A673 (cell line): Measurements from ENCODE around the gene CDIP1. TPM values are rescaled to one million over a fixed set of nuclear protein-coding genes. Genes with fewer than 3 reads are reported as not detected.

Experiments
- BruUV-seq: library from RNA; stranded (reverse); fragments of 400-500 nt; replicated peaks from 2 replicates; lab custom pipeline; 2021; lab: Mats Ljungman, UMichigan
- CTCF ChIA-PET: fragments of 300-600 bp; sonication (Branson Sonifier 250); formaldehyde crosslinking; loops from one replicate; lab custom pipeline; 2022; ENCODE audit warnings: antibody characterized with exemption; lab: Charles Lee
- POLR2A ChIA-PET: fragments of 300-600 bp; sonication (Branson Sonifier 250); formaldehyde crosslinking; loops from one replicate; lab custom pipeline; 2022; ENCODE audit warnings: antibody characterized with exemption; ENCODE audit not compliant: low non-redundant PET; lab: Charles Lee
- DNase-seq: peaks from one replicate; pipeline ENCODE4 v3.0.0-alpha.2; 2015; ENCODE audit warnings: low spot score
- H3K27ac ChIP-seq: fragments of 200-600 bp; sonication (generic); 2 replicates; pipeline ENCODE4 v1.5.1; 2016; ENCODE audit warnings: mixed run types, low read depth, mild to moderate bottlenecking, mixed read lengths, antibody characterized with exemption, low read length; ENCODE audit not compliant: poor library complexity, severe bottlenecking
- H3K27me3 ChIP-seq: fragments of 200-600 bp; sonication (generic); replicated peaks from 2 replicates; pipeline ENCODE4 v1.6.1; 2017; ENCODE audit warnings: mixed run types, low read depth, mild to moderate bottlenecking, mixed read lengths, antibody characterized with exemption, low read length; ENCODE audit not compliant: insufficient read depth, poor library complexity
- H3K36me3 ChIP-seq: fragments of 200-600 bp; sonication (generic); 2 replicates; pipeline ENCODE4 v1.6.1; 2016; ENCODE audit warnings: mixed run types, mild to moderate bottlenecking, mixed read lengths, antibody characterized with exemption, low read length; ENCODE audit not compliant: insufficient read depth, poor library complexity, severe bottlenecking
- H3K4me1 ChIP-seq: fragments of 200-600 bp; sonication (generic); 2 replicates; pipeline ENCODE4 v1.6.1; 2017; ENCODE audit warnings: mixed run types, mild to moderate bottlenecking, mixed read lengths, antibody characterized with exemption, low read length; ENCODE audit not compliant: insufficient read depth, poor library complexity, severe bottlenecking
- H3K4me3 ChIP-seq: fragments of 200-600 bp; sonication (generic); 2 replicates; pipeline ENCODE4 v1.5.1; 2016; ENCODE audit warnings: low read depth, mixed run types, mild to moderate bottlenecking, mixed read lengths, low read length; ENCODE audit not compliant: poor library complexity, severe bottlenecking
- H3K9me3 ChIP-seq: fragments of 200-600 bp; sonication (generic); 2 replicates; pipeline ENCODE4 v1.6.1; 2016; ENCODE audit warnings: mixed run types, low read depth, mild to moderate bottlenecking, mixed read lengths, antibody characterized with exemption, low read length; ENCODE audit not compliant: poor library complexity, severe bottlenecking
- CTCF ChIP-seq: fragments of 300-800, 200-600 bp; sonication (generic); conservative IDR thresholded peaks from 2 replicates; pipeline ENCODE4 v1.5.1; 2017; ENCODE audit warnings: low read depth, mild to moderate bottlenecking, antibody characterized with exemption, low read length, moderate library complexity, mixed read lengths
- EZH2 ChIP-seq: fragments of 200-600 bp; sonication (generic); IDR thresholded peaks from 2 replicates; pipeline ENCODE4 v1.6.1; 2017; ENCODE audit warnings: borderline replicate concordance, low read depth, mild to moderate bottlenecking, mixed read lengths, antibody characterized with exemption, low read length; ENCODE audit not compliant: poor library complexity, severe bottlenecking
- intact Hi-C: fragments of 100-400 bp; cut with micrococcal nuclease; formaldehyde crosslinking; loops from one replicate; pipeline ENCODE4 v1.10.0; 2022; ENCODE audit not compliant: unreplicated experiment
- total RNA-seq: library from RNA; stranded (reverse); gene quantifications from 2 replicates; pipeline ENCODE4 v1.2.3, GENCODE V29; 2021

The CDIP1 gene
- total RNA-seq, 1 experiment from 2014 or later = 12.8 TPM

- CTCF ChIA-PET = no interaction called here
- no TSS peak for BruUV-seq
- no peak overlapping the region for H3K4me3 ChIP-seq
- H3K9me3 ChIP-seq = no peaks in the 10 kb centered on the region
- H3K36me3 ChIP-seq = peaks cover 47% of the 10 kb centered on the region
- TF ChIP-seq EZH2 (no peak), CTCF (no peak)
- H3K4me1 ChIP-seq = peaks cover 6% of the 10 kb centered on the region
- intact Hi-C loops = no loop called here
- H3K27me3 ChIP-seq = no peaks in the 10 kb centered on the region
- POLR2A ChIA-PET = no interaction called here
- H3K27ac ChIP-seq = no peak overlapping the region
- DNase-seq = no peak
Measured at GRCh38 chr16:4468972-4469371, 69.6 kb downstream of the CDIP1 start.

- intact Hi-C loops = no loop called here
- Histone ChIP-seq H3K36me3 (peaks cover 53% of the 10 kb centered on the region), H3K27me3 (no peaks in the 10 kb centered on the region), H3K4me1 (peaks cover 4% of the 10 kb centered on the region), H3K27ac (no peak overlapping the region), H3K4me3 (no peak overlapping the region), H3K9me3 (no peaks in the 10 kb centered on the region)
- no TSS peak for BruUV-seq
- POLR2A ChIA-PET = interaction anchor here (0.7 kb wide), 1 partner anchor 45 kb away, joined by 4 read pairs; no protein-coding TSS in a partner anchor
- DNase-seq = no peak
- TF ChIP-seq CTCF = no peak
- no peak for TF ChIP-seq EZH2
- CTCF ChIA-PET = no interaction called here
Measured at GRCh38 chr16:4467916-4468315, 70.7 kb downstream of the CDIP1 start.

GRCh38 chr16:4465977-4466779, 72.4 kb downstream of the CDIP1 start:
- no peak overlapping the region for H3K27ac ChIP-seq
- no TSS peak for BruUV-seq
- TF ChIP-seq CTCF = no peak
- no peak for TF ChIP-seq EZH2
- H3K4me3 ChIP-seq = no peak overlapping the region
- H3K4me1 ChIP-seq = no peaks in the 10 kb centered on the region
- intact Hi-C loops = no loop called here
- H3K36me3 ChIP-seq = peaks cover 54% of the 10 kb centered on the region
- H3K27me3 ChIP-seq = no peaks in the 10 kb centered on the region
- POLR2A ChIA-PET = interaction anchor here (0.5 kb wide), 1 partner anchor 8 kb away, joined by 4 read pairs; no protein-coding TSS in a partner anchor
- CTCF ChIA-PET = no interaction called here
- DNase-seq = no peak
- H3K9me3 ChIP-seq = no peaks in the 10 kb centered on the region
